Psoas muscle (tissue), 8 donors: Measurements from ENCODE around the gene SYNGR3. TPM values are rescaled to one million over a fixed set of nuclear protein-coding genes. Genes with fewer than 3 reads are reported as not detected.

ENCODE experiments used
- ATAC-seq, 4 donors: fragments of 200-7000 bp; cut with Tn5 transposase; one replicate each; pipeline ENCODE4 v1.9.1; 2020; ENCODE audit warnings: moderate library complexity in 3 of 4, mild to moderate bottlenecking in 2 of 4
- DNase-seq, 2 donors: peaks; one replicate each; pipeline ENCODE4 v3.0.0-alpha.2; 2020
- H3K27ac ChIP-seq: fragments of 200-600 bp; one replicate; pipeline ENCODE4 v1.8.0; 2022
- H3K27me3 ChIP-seq, 3 donors: fragments of 200-600 bp in 1 of 3; one replicate each; pipeline versions ENCODE4 v1.6.1 to v1.8.0; 2013 to 2022; ENCODE audit warnings: low read length in 2 of 3, mild to moderate bottlenecking in 2 of 3, moderate library complexity in 1 of 3; ENCODE audit not compliant: insufficient read depth in 3 of 3
- H3K36me3 ChIP-seq, 2 donors: fragments of 200-600 bp in 1 of 2; one replicate each; pipeline versions ENCODE4 v1.6.1 to v1.8.0; 2013 to 2022; ENCODE audit warnings: low read depth in 1 of 2, mild to moderate bottlenecking in 1 of 2, moderate library complexity in 1 of 2; ENCODE audit not compliant: insufficient read depth in 1 of 2
- H3K4me1 ChIP-seq: fragments of 200-600 bp; one replicate; pipeline ENCODE4 v1.8.0; 2022
- H3K4me3 ChIP-seq: fragments of 200-600 bp; one replicate; pipeline ENCODE4 v1.8.0; 2022; ENCODE audit warnings: mild to moderate bottlenecking
- H3K9me3 ChIP-seq: fragments of 200-600 bp; one replicate; pipeline ENCODE4 v1.8.0; 2022
- WGBS, 3 donors: extraction: QIAGEN DNeasy Blood & Tissue Kit; methylation state at CpG; one replicate each; pipeline versions ENCODE4 v1.1.6 to v1.1.7; 2013; 5-methylcytosine and 5-hydroxymethylcytosine counted together
- intact Hi-C, 2 donors: fragments of 100-400 bp; cut with DNase I; formaldehyde crosslinking; loops; one replicate each; pipeline versions ENCODE4 v1.11.0 to v1.14.2; 2022
- polyA plus RNA-seq, 3 donors: library from polyadenylated mRNA; stranded (reverse); fragments of 200-250 nt; gene quantifications; one replicate each; pipeline ENCODE4 v1.2.3, GENCODE V29; 2013
- total RNA-seq, 4 donors: library from RNA; stranded (reverse); fragmentation: NEBNext Ultra II Directional in 2 of 4; extraction: Animal tissue kit (Norgen Biotek cat#: 25700) in 2 of 4; gene quantifications; one replicate each; pipeline versions ENCODE4 v1.2.1 to v1.2.4, GENCODE V29; 2021 to 2023
- TF ChIP-seq, protein P1 (sequence below): fragments of 200-600 bp; IDR thresholded peaks from one replicate; pipeline ENCODE4 v1.8.0; 2022; ENCODE audit warnings: antibody characterized with exemption
- donor health status: healthy with polysubstance abuse.
- donor health status: DM: no; HTN: no; CAD: no; lungs with moderate emphysema.
- donor health status: Bipolar disorder and iron deficiency.
- donor health status: healthy.
- donor health status: DM: yes; HTN: yes; CAD: no.
- donor health status: DM: no; HTN: no; CAD: no.
- donor health status: DM: no; HTN: no; CAD: no.
- donor health status: DM: yes; HTN: yes; CAD: no.

SYNGR3 gene
- total and polyA plus RNA-seq, 7 donors = 0.24 to 0.85 (median 0.25) TPM; not detected in 1

DNA sequence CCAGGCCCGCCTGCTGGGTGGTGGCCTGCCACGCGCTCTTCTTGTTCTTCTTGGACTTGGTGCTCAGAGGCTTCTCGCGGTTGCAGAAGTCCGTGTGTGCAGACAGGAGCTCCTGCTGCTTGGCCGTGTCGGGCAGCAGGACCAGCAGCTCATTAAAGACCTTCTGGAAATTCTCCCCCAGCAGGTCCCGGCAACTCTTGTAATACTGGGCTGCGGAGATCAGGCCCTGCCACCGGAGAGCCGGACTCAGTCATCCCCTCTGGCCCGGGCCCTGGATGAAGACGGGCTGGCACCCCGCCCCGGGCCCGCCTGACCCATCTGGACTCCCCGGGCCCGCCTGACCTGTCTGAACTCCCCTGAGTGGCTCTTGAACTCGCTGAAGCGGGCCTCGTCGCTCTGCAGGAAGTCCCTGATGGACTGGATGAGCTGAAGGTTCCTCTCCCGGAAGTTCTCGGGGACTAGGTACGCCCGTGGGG, 8.6 kb downstream of the SYNGR3 start:
- Histone ChIP-seq H3K9me3 (no peaks in the 10 kb centered on the region), H3K27ac (peak overlapping the region; percentile 63), H3K36me3 (peaks cover 8 to 61% of the 10 kb centered on the region in 2 donors), H3K4me1 (peaks cover 20% of the 10 kb centered on the region), H3K4me3 (no peak overlapping the region), H3K27me3 (no peaks in the 10 kb centered on the region)
- DNase-seq (no peak), ATAC-seq (no peak)
- TF ChIP-seq, protein P1, sequence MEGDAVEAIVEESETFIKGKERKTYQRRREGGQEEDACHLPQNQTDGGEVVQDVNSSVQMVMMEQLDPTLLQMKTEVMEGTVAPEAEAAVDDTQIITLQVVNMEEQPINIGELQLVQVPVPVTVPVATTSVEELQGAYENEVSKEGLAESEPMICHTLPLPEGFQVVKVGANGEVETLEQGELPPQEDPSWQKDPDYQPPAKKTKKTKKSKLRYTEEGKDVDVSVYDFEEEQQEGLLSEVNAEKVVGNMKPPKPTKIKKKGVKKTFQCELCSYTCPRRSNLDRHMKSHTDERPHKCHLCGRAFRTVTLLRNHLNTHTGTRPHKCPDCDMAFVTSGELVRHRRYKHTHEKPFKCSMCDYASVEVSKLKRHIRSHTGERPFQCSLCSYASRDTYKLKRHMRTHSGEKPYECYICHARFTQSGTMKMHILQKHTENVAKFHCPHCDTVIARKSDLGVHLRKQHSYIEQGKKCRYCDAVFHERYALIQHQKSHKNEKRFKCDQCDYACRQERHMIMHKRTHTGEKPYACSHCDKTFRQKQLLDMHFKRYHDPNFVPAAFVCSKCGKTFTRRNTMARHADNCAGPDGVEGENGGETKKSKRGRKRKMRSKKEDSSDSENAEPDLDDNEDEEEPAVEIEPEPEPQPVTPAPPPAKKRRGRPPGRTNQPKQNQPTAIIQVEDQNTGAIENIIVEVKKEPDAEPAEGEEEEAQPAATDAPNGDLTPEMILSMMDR = no peak
- intact Hi-C loops = no loop called here
- 79 to 89% (median 81%) methylated on average over 27 of the region's 27 CpGs for WGBS, 3 donors

DNA sequence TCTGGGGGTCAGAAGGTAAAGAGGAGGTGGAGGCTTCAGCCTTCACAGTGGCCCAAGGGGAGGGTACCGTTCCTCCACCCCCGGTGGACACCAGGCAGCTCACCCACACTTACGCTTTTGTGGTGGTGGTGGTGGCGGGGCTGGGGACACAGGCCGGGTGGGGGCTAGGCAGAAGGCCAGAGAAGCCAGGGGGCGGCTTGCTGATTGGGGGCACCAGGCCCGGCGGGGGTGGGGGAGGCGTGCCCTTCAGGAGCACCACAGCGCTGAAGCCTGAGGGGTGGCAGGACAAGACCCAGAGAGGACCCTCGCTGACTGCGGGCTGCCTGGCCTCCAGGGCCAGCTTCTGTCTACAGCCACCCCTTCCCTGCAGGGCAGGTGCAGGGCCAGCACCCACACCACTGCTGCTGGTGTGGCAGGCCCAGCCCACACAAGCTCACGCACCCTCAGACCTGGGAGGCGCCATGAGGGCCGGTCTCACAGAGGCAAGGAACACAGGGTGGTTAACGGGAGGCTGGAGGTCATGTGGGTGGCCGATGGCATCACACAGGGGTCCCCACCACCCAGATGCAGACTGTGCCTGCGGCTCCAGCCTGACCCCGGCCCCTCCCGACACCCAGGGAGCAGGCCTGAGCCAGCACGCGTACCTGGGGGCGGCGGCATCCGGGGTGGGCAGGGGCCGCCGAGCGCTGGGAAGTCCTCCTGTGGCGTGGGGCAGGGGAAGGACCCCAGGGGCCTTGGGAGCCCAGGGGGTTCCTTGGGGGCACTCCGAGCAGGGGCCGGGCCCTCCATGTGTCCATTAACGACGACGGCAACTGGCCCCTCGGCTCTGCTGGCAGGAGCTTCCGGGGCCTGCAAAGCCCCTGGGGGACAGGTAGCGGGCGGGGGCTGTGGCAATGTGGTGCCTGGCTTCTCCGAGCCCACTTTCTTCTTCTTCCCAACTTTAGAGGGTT, 9.4 kb downstream of the SYNGR3 start:
- Histone ChIP-seq H3K9me3 (no peaks in the 10 kb centered on the region), H3K36me3 (peaks cover 8 to 63% of the 10 kb centered on the region in 2 donors), H3K27me3 (no peaks in the 10 kb centered on the region), H3K4me1 (peaks cover 27% of the 10 kb centered on the region), H3K27ac (peak overlapping the region; percentile 63), H3K4me3 (no peak overlapping the region)
- DNase-seq (peak in 1 of 2 donors; percentile 21), ATAC-seq (no peak)
- TF ChIP-seq, protein P1 = no peak
- intact Hi-C loops = no loop called here
- 89 to 93% (median 92%) methylated on average over 35 to 39 of the region's 39 CpGs for WGBS, 3 donors

DNA sequence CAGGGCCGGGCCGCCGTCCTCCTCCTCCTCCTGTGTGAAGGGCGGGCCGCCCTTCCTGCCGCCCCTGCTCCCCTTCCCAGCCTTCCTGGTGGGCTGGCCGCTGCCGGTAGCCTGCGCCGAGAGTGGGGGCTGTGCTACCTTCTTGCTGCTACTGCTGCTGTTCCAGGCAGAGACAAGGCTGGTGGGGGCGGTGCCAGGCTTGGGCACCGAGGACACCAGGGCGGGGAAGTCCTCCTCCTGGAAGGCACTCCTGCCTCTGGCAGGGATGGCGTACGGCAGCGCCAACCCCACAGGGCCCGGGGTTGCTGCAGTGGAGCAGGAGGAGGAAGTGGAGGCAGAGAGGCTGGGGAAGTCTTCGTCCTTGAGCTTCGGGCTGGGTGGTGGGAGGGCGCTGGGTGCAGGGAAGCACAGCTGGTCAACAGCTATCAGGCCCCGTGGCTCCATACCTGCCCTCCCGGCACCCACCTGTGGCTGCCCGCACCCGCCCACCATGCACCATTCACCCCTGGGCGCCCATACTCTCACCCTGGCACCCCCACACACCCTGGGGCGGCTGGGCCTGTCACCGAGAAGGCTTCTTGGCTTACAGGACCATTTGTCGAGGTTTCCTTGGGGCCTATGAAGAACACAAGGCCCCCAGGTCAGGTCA, 10.2 kb downstream of the SYNGR3 start:
- no peak overlapping the region for H3K4me3 ChIP-seq

DNA sequence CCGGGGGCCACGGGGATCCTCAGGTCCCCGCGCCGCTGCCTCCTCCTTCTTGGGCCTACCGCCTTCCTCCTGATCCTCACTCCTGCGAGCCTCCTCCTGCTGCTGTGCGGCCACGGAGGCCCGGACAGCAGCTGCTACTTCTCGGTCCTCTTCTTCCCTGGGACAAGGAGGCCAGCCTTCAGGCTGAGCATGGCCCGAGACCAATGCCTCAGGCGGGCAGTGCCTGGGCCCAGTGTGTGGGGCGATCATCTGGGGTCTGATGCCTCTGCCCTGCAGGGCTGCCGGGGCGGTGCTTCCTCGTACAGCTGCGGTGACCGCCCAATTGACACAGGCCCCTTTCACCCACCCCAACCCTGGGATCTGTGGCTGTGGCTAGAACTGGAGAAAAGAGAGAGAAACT, 11.3 kb downstream of the SYNGR3 start:
- WGBS, 3 donors = 93 to 95% (median 95%) methylated on average over 17 to 19 of the region's 19 CpGs
- no peak for DNase-seq
- TF ChIP-seq, protein P1 = no peak
- Histone ChIP-seq H3K27me3 (no peaks in the 10 kb centered on the region), H3K4me3 (no peak overlapping the region), H3K27ac (no peak overlapping the region), H3K4me1 (peaks cover 46% of the 10 kb centered on the region), H3K36me3 (peaks cover 8 to 63% of the 10 kb centered on the region in 2 donors), H3K9me3 (no peaks in the 10 kb centered on the region)
- intact Hi-C loops = no loop called here
- ATAC-seq = no peak

More for the DNA sequence above, 10.2 kb downstream of the SYNGR3 start:
- WGBS, 3 donors = 72 to 81% (median 76%) methylated on average over 20 to 28 of the region's 28 CpGs
- DNase-seq (peak in 1 of 2 donors; percentile 54), ATAC-seq (no peak)
- TF ChIP-seq, protein P1 = no peak
- Histone ChIP-seq H3K27me3 (no peaks in the 10 kb centered on the region), H3K4me1 (peaks cover 36% of the 10 kb centered on the region), H3K36me3 (peaks cover 8 to 63% of the 10 kb centered on the region in 2 donors), H3K27ac (no peak overlapping the region), H3K9me3 (no peaks in the 10 kb centered on the region)
- intact Hi-C loops = no loop called here
